ENCODE measurements around the gene PRTG.
"Not testable (repeated sequence)": the region's sequence is repeated elsewhere in the genome, so short reads cannot be mapped to it uniquely, and the experiment has no call there.

PRTG gene

GRCh38 chr15:55630858-55631257 lies 112.1 kb downstream of the PRTG start:
- DNase-seq = no peak

GRCh38 chr15:55628369-55628730 lies 114.6 kb downstream of the PRTG start:
- no peak for DNase-seq

GRCh38 chr15:55627730-55628368 lies 115.1 kb downstream of the PRTG start:
- no peak for DNase-seq

- no peak for DNase-seq
These were observed 123.2 kb downstream of the PRTG start for GRCh38 chr15:55619783-55620182.

- DNase-seq = no peak
These were observed 124.6 kb downstream of the PRTG start for GRCh38 chr15:55618387-55618786.

GRCh38 chr15:55615445-55615844 lies 127.5 kb downstream of the PRTG start:
- DNase-seq = no peak

GRCh38 chr15:55613727-55614126 lies 129.2 kb downstream of the PRTG start:
- no peak for DNase-seq

GRCh38 chr15:55606214-55606613 lies 136.7 kb downstream of the PRTG start:
- DNase-seq = no peak

- no peak for DNase-seq
These were observed 141.6 kb downstream of the PRTG start for GRCh38 chr15:55601374-55601773.

GRCh38 chr15:55599439-55599838 lies 143.5 kb downstream of the PRTG start:
- DNase-seq = no peak

GRCh38 chr15:55593019-55593418 lies 149.9 kb downstream of the PRTG start:
- DNase-seq = not testable (repeated sequence)

- no peak for DNase-seq
These were observed 152.2 kb downstream of the PRTG start for GRCh38 chr15:55590788-55591187.

GRCh38 chr15:55589287-55589686 lies 153.7 kb downstream of the PRTG start:
- DNase-seq = no peak

- DNase-seq = no peak
These were observed 154.2 kb downstream of the PRTG start for GRCh38 chr15:55588815-55589115.

GRCh38 chr15:55588070-55588814 lies 154.7 kb downstream of the PRTG start, which contains the start of gene PYGO1:
PYGO1 (minus strand) TSS chr15:55588345; CDS start chr15:55587883, 462 bp downstream.
- peak in 1 of 2 experiments; percentile 25 for DNase-seq

- DNase-seq = no peak
These were observed 155.5 kb downstream of the PRTG start for GRCh38 chr15:55587321-55588069.

GRCh38 chr15:55586808-55587207 lies 156.1 kb downstream of the PRTG start:
- DNase-seq = no peak

- DNase-seq = no peak
These were observed 166.0 kb downstream of the PRTG start for GRCh38 chr15:55576943-55577342.

GRCh38 chr15:55574096-55574495 lies 168.9 kb downstream of the PRTG start:
- no peak for DNase-seq

- no peak for DNase-seq
These were observed 169.7 kb downstream of the PRTG start for GRCh38 chr15:55573224-55573623.

- DNase-seq = no peak
These were observed 178.4 kb downstream of the PRTG start for GRCh38 chr15:55564347-55565145.

GRCh38 chr15:55562601-55563000 lies 180.4 kb downstream of the PRTG start:
- DNase-seq = no peak
